ENCODE data around the gene MGAT5. TPM values are rescaled to one million over a fixed set of nuclear protein-coding genes. Genes with fewer than 3 reads are reported as not detected.

The MGAT5 gene
- total and polyA plus RNA-seq, 3 experiments from 2014 or later, result 6.4 to 42.4 (median 40.9) TPM

- Mint-ChIP-seq H3K27ac (no peak overlapping the region), H3K27me3 (no peaks in the 10 kb centered on the region), H3K36me3 (peaks cover 5 to 47% (median 20%) of the 10 kb centered on the region in 3 donors), H3K4me3 (no peak overlapping the region), H3K9me3 (no peaks in the 10 kb centered on the region), H3K4me1 (peaks cover 13 to 34% (median 20%) of the 10 kb centered on the region in 3 donors)
- no peak overlapping the region for H3K27ac ChIP-seq (ENCODE audit: low read depth, low read length)
- no peak overlapping the region for H3K4me3 ChIP-seq (ENCODE audit: low read length)
- no peak for DNase-seq
- ChIA-PET POLR2A (no interaction called here), CTCF (no interaction called here)
- H3K4me1 ChIP-seq (ENCODE audit: insufficient read depth, low read length), result no peaks in the 10 kb centered on the region
- H3K27me3 ChIP-seq (ENCODE audit: insufficient read depth, low read length, poor library complexity, severe bottlenecking), result no peaks in the 10 kb centered on the region
- no peaks in the 10 kb centered on the region for H3K9me3 ChIP-seq (ENCODE audit: low read length)
- no peaks in the 10 kb centered on the region for H3K36me3 ChIP-seq (ENCODE audit: insufficient read depth, low read length)
Measured at GRCh38 chr2:134386310-134386709, 132.4 kb downstream of the MGAT5 start.

- Mint-ChIP-seq H3K9me3 (no peaks in the 10 kb centered on the region), H3K4me1 (peaks cover 21 to 46% (median 32%) of the 10 kb centered on the region in 3 donors), H3K4me3 (no peak overlapping the region), H3K27me3 (no peaks in the 10 kb centered on the region), H3K27ac (no peak overlapping the region), H3K36me3 (peaks cover 5 to 38% (median 13%) of the 10 kb centered on the region in 3 donors)
- no peak for DNase-seq
- POLR2A ChIA-PET, result no interaction called here
- Histone ChIP-seq H3K9me3 (ENCODE audit: low read length) (no peaks in the 10 kb centered on the region), H3K4me1 (ENCODE audit: insufficient read depth, low read length) (no peaks in the 10 kb centered on the region), H3K27me3 (ENCODE audit: insufficient read depth, low read length, poor library complexity, severe bottlenecking) (no peaks in the 10 kb centered on the region), H3K27ac (ENCODE audit: low read depth, low read length) (no peak overlapping the region), H3K36me3 (ENCODE audit: insufficient read depth, low read length) (no peaks in the 10 kb centered on the region), H3K4me3 (ENCODE audit: low read length) (no peak overlapping the region)
- CTCF ChIA-PET, result interaction anchor here (2.0 kb wide), 1 partner anchor 144 kb away, joined by 5 read pairs; no protein-coding TSS in a partner anchor
Measured at GRCh38 chr2:134389381-134389780, 135.5 kb downstream of the MGAT5 start.

GRCh38 chr2:134391751-134392160 lies 137.9 kb downstream of the MGAT5 start:
- Mint-ChIP-seq H3K9me3 (no peaks in the 10 kb centered on the region), H3K4me3 (no peak overlapping the region), H3K27me3 (no peaks in the 10 kb centered on the region), H3K27ac (peak overlapping the region in 6 of 8 donors; percentile 8 to 73 (median 20)), H3K36me3 (peaks cover 0 to 36% (median 15%) of the 10 kb centered on the region in 3 donors), H3K4me1 (peaks cover 14 to 37% (median 20%) of the 10 kb centered on the region in 3 donors)
- Histone ChIP-seq H3K27ac (ENCODE audit: low read depth, low read length) (no peak overlapping the region), H3K4me3 (ENCODE audit: low read length) (no peak overlapping the region), H3K4me1 (ENCODE audit: insufficient read depth, low read length) (no peaks in the 10 kb centered on the region), H3K9me3 (ENCODE audit: low read length) (no peaks in the 10 kb centered on the region), H3K36me3 (ENCODE audit: insufficient read depth, low read length) (no peaks in the 10 kb centered on the region), H3K27me3 (ENCODE audit: insufficient read depth, low read length, poor library complexity, severe bottlenecking) (no peaks in the 10 kb centered on the region)
- DNase-seq, result no peak
- ChIA-PET CTCF (interaction anchor here (0.7 to 1.5 kb wide), 4 partner anchors 10 to 273 kb away, joined by 3 to 5 read pairs (median 3); no protein-coding TSS in a partner anchor), POLR2A (no interaction called here)

GRCh38 chr2:134392442-134393074 lies 138.7 kb downstream of the MGAT5 start:
- Histone ChIP-seq H3K36me3 (ENCODE audit: insufficient read depth, low read length) (no peaks in the 10 kb centered on the region), H3K4me3 (ENCODE audit: low read length) (no peak overlapping the region), H3K4me1 (ENCODE audit: insufficient read depth, low read length) (no peaks in the 10 kb centered on the region), H3K27ac (ENCODE audit: low read depth, low read length) (no peak overlapping the region), H3K27me3 (ENCODE audit: insufficient read depth, low read length, poor library complexity, severe bottlenecking) (no peaks in the 10 kb centered on the region), H3K9me3 (ENCODE audit: low read length) (no peaks in the 10 kb centered on the region)
- ChIA-PET POLR2A (no interaction called here), CTCF (interaction anchor here (0.7 to 1.5 kb wide), 4 partner anchors 9 to 274 kb away, joined by 3 to 5 read pairs (median 3); no protein-coding TSS in a partner anchor)
- Mint-ChIP-seq H3K27me3 (no peaks in the 10 kb centered on the region), H3K4me3 (no peak overlapping the region), H3K9me3 (no peaks in the 10 kb centered on the region), H3K4me1 (peaks cover 14 to 36% (median 20%) of the 10 kb centered on the region in 3 donors), H3K27ac (peak overlapping the region in 2 of 8 donors; percentile 4 to 52), H3K36me3 (peaks cover 0 to 39% (median 13%) of the 10 kb centered on the region in 3 donors)
- no peak for DNase-seq

- H3K4me3 Mint-ChIP-seq, result no peak overlapping the region
- ChIA-PET POLR2A (no interaction called here), CTCF (interaction anchor here (1.1 to 1.5 kb wide), 2 partner anchors 19 to 275 kb away, joined by 3 to 5 read pairs; no protein-coding TSS in a partner anchor)
- Histone ChIP-seq H3K4me1 (ENCODE audit: insufficient read depth, low read length) (no peaks in the 10 kb centered on the region), H3K36me3 (ENCODE audit: insufficient read depth, low read length) (no peaks in the 10 kb centered on the region), H3K27ac (ENCODE audit: low read depth, low read length) (no peak overlapping the region), H3K9me3 (ENCODE audit: low read length) (no peaks in the 10 kb centered on the region), H3K27me3 (ENCODE audit: insufficient read depth, low read length, poor library complexity, severe bottlenecking) (no peaks in the 10 kb centered on the region), H3K4me3 (ENCODE audit: low read length) (no peak overlapping the region)
- no peak overlapping the region for H3K27ac Mint-ChIP-seq
- peaks cover 14 to 36% (median 20%) of the 10 kb centered on the region in 3 donors for H3K4me1 Mint-ChIP-seq
- H3K9me3 Mint-ChIP-seq, result no peaks in the 10 kb centered on the region
- peaks cover 0 to 41% (median 13%) of the 10 kb centered on the region in 3 donors for H3K36me3 Mint-ChIP-seq
- DNase-seq, result no peak
- no peaks in the 10 kb centered on the region for H3K27me3 Mint-ChIP-seq
Measured at GRCh38 chr2:134393075-134393461, 139.2 kb downstream of the MGAT5 start.

GRCh38 chr2:134395779-134396178 lies 141.9 kb downstream of the MGAT5 start:
- Histone ChIP-seq H3K4me1 (ENCODE audit: insufficient read depth, low read length) (no peaks in the 10 kb centered on the region), H3K9me3 (ENCODE audit: low read length) (no peaks in the 10 kb centered on the region), H3K4me3 (ENCODE audit: low read length) (no peak overlapping the region), H3K36me3 (ENCODE audit: insufficient read depth, low read length) (no peaks in the 10 kb centered on the region), H3K27ac (ENCODE audit: low read depth, low read length) (no peak overlapping the region), H3K27me3 (ENCODE audit: insufficient read depth, low read length, poor library complexity, severe bottlenecking) (no peaks in the 10 kb centered on the region)
- no peak overlapping the region for H3K4me3 Mint-ChIP-seq
- H3K27me3 Mint-ChIP-seq, result no peaks in the 10 kb centered on the region
- DNase-seq, result no peak
- POLR2A ChIA-PET, result no interaction called here
- peaks cover 13 to 38% (median 18%) of the 10 kb centered on the region in 3 donors for H3K4me1 Mint-ChIP-seq
- H3K36me3 Mint-ChIP-seq, result peaks cover 0 to 46% (median 17%) of the 10 kb centered on the region in 3 donors
- no peaks in the 10 kb centered on the region for H3K9me3 Mint-ChIP-seq
- CTCF ChIA-PET, result no interaction called here
- H3K27ac Mint-ChIP-seq, result peak overlapping the region in 2 of 8 donors; percentile 14 to 31

GRCh38 chr2:134396493-134396892 lies 142.6 kb downstream of the MGAT5 start:
- H3K27ac Mint-ChIP-seq, result peak overlapping the region in 4 of 8 donors; percentile 0 to 82 (median 45)
- H3K27ac ChIP-seq (ENCODE audit: low read depth, low read length), result no peak overlapping the region
- H3K36me3 ChIP-seq (ENCODE audit: insufficient read depth, low read length), result no peaks in the 10 kb centered on the region
- no peaks in the 10 kb centered on the region for H3K27me3 Mint-ChIP-seq
- DNase-seq, result no peak
- ChIA-PET CTCF (no interaction called here), POLR2A (no interaction called here)
- peaks cover 7 to 38% (median 14%) of the 10 kb centered on the region in 3 donors for H3K4me1 Mint-ChIP-seq
- H3K4me1 ChIP-seq (ENCODE audit: insufficient read depth, low read length), result no peaks in the 10 kb centered on the region
- no peak overlapping the region for H3K4me3 ChIP-seq (ENCODE audit: low read length)
- peaks cover 0 to 45% (median 15%) of the 10 kb centered on the region in 3 donors for H3K36me3 Mint-ChIP-seq
- no peak overlapping the region for H3K4me3 Mint-ChIP-seq
- H3K27me3 ChIP-seq (ENCODE audit: insufficient read depth, low read length, poor library complexity, severe bottlenecking), result no peaks in the 10 kb centered on the region
- no peaks in the 10 kb centered on the region for H3K9me3 ChIP-seq (ENCODE audit: low read length)
- no peaks in the 10 kb centered on the region for H3K9me3 Mint-ChIP-seq

DNA sequence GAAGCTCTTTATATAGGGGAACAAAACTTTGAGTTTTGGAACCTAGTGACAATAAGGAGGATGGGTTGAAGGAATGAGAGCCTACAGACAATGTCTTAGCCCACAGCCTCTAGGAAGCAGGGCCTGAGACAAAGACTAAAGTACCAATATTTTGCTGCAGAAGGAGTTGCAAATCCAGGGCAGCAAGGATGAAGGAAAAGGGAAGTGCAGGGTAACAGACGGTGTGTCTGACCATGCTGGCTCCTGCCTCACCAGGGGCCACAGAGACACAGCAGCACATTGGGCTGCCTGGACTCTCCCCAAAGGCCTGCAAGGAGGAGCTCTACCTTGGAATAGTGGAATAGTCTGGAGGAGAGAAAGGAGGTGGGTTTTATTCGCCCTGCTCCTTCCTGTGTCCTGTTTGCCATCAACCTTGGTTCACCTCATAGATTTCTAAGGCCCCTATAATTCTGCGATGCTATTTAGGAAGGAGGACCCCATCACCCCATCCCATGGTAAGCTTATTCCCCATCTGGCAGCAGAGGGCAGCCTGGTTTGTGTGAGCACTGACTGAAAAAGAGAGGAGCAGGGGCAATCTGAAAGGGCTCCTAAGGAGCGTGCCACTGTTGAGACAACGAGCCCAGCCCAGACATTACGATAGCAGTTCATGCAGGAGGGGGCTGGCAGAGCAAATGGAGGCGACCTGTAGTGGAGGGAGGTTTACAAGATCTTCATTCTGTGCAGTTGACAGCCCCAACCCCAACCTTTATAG lies 143.4 kb downstream of the MGAT5 start:
- Mint-ChIP-seq H3K9me3 (no peaks in the 10 kb centered on the region), H3K4me1 (peaks cover 0 to 36% (median 6%) of the 10 kb centered on the region in 3 donors), H3K27ac (peak overlapping the region in 3 of 8 donors; percentile 10 to 49 (median 15)), H3K36me3 (peaks cover 0 to 44% (median 16%) of the 10 kb centered on the region in 3 donors), H3K27me3 (no peaks in the 10 kb centered on the region), H3K4me3 (peak overlapping the region in 1 of 7 donors; percentile 78)
- H3K36me3 ChIP-seq (ENCODE audit: insufficient read depth, low read length), result no peaks in the 10 kb centered on the region
- H3K27me3 ChIP-seq (ENCODE audit: insufficient read depth, low read length, poor library complexity, severe bottlenecking), result no peaks in the 10 kb centered on the region
- H3K4me3 ChIP-seq (ENCODE audit: low read length), result no peak overlapping the region
- no peak for DNase-seq
- H3K27ac ChIP-seq (ENCODE audit: low read depth, low read length), result no peak overlapping the region
- ChIA-PET CTCF (no interaction called here), POLR2A (no interaction called here)
- no peaks in the 10 kb centered on the region for H3K4me1 ChIP-seq (ENCODE audit: insufficient read depth, low read length)
- no peaks in the 10 kb centered on the region for H3K9me3 ChIP-seq (ENCODE audit: low read length)

All from CD8-positive, alpha-beta memory T cell (primary cell).